ENCODE measurements around the gene ECM2.
"Not testable (repeated sequence)": the region's sequence is repeated elsewhere in the genome, so short reads cannot be mapped to it uniquely, and the experiment has no call there.

The ECM2 gene

GRCh38 chr9:92535940-92536850, at the start of gene ECM2:
ECM2 (minus strand) TSS chr9:92535990; CDS start chr9:92522866, 13,124 bp downstream.
- Histone ChIP-seq H3K9me2 (ENCODE audit: low read depth, low read length) (no peaks in the 10 kb centered on the region), H3K9me3 (ENCODE audit: low read length) (no peaks in the 10 kb centered on the region), H3K9ac (ENCODE audit: low read length) (no peak within 1 kb of the TSS), H3K27ac (ENCODE audit: low read depth, low read length, poor library complexity, severe bottlenecking) (no peak within 1 kb of the TSS), H3K27me3 (ENCODE audit: insufficient read depth, low read length) (no peaks in the 10 kb centered on the region), H3K79me2 (ENCODE audit: insufficient read depth, low read length) (no peaks in the 10 kb centered on the region), H2AFZ (ENCODE audit: low read length) (no peak within 1 kb of the TSS), H3K36me3 (ENCODE audit: insufficient read depth, low read length) (no peaks in the 10 kb centered on the region), H3K4me3 (ENCODE audit: low read depth, low read length, poor library complexity, severe bottlenecking) (peak within 1 kb of the TSS; percentile 20), H3K4me1 (ENCODE audit: insufficient read depth, low read length, severe bottlenecking) (peaks cover 18% of the 10 kb centered on the region), H3F3A (ENCODE audit: insufficient read depth, low read length) (no peaks in the 10 kb centered on the region), H3K4me2 (ENCODE audit: low read length) (peak within 1 kb of the TSS; percentile 38; the same call in 1 of the 2 replicates), H4K20me1 (ENCODE audit: insufficient read depth, low read length) (no peaks in the 10 kb centered on the region)
- TF ChIP-seq EZH2 (IDR thresholded peaks at IDR 0.05; ENCODE audit: borderline replicate concordance, low read length), result no peak
- TF ChIP-seq CTCF (IDR thresholded peaks at IDR 0.05; ENCODE audit: low read length), result no peak

GRCh38 chr9:92576175-92576574, 40.4 kb upstream of the ECM2 start:
- no peak overlapping the region for H2AFZ ChIP-seq (ENCODE audit: low read length)
- H3K27me3 ChIP-seq (ENCODE audit: insufficient read depth, low read length), result no peaks in the 10 kb centered on the region
- H3K27ac ChIP-seq (ENCODE audit: low read depth, low read length, poor library complexity, severe bottlenecking), result no peak overlapping the region
- no peak overlapping the region for H3K4me2 ChIP-seq (ENCODE audit: low read length)
- H3K79me2 ChIP-seq (ENCODE audit: insufficient read depth, low read length), result no peaks in the 10 kb centered on the region
- no peaks in the 10 kb centered on the region for H3K36me3 ChIP-seq (ENCODE audit: insufficient read depth, low read length)
- no peaks in the 10 kb centered on the region for H3K9me2 ChIP-seq (ENCODE audit: low read depth, low read length)
- H3K9ac ChIP-seq (ENCODE audit: low read length), result no peak overlapping the region
- H3K9me3 ChIP-seq (ENCODE audit: low read length), result no peaks in the 10 kb centered on the region
- no peaks in the 10 kb centered on the region for H3K4me1 ChIP-seq (ENCODE audit: insufficient read depth, low read length, severe bottlenecking)
- TF ChIP-seq EZH2 (IDR thresholded peaks at IDR 0.05; ENCODE audit: borderline replicate concordance, low read length) (no peak), CTCF (IDR thresholded peaks at IDR 0.05; ENCODE audit: low read length) (no peak)
- H4K20me1 ChIP-seq (ENCODE audit: insufficient read depth, low read length), result no peaks in the 10 kb centered on the region
- no peak overlapping the region for H3K4me3 ChIP-seq (ENCODE audit: low read depth, low read length, poor library complexity, severe bottlenecking)
- no peaks in the 10 kb centered on the region for H3F3A ChIP-seq (ENCODE audit: insufficient read depth, low read length)

- H4K20me1 ChIP-seq (ENCODE audit: insufficient read depth, low read length); H3K36me3 ChIP-seq (ENCODE audit: insufficient read depth, low read length); H3K27ac ChIP-seq (ENCODE audit: low read depth, low read length, poor library complexity, severe bottlenecking); H3K27me3 ChIP-seq (ENCODE audit: insufficient read depth, low read length); H3K9me3 ChIP-seq (ENCODE audit: low read length); H3K4me3 ChIP-seq (ENCODE audit: low read depth, low read length, poor library complexity, severe bottlenecking); H3K4me2 ChIP-seq (ENCODE audit: low read length); H3K4me1 ChIP-seq (ENCODE audit: insufficient read depth, low read length, severe bottlenecking); H3K9ac ChIP-seq (ENCODE audit: low read length); H3F3A ChIP-seq (ENCODE audit: insufficient read depth, low read length); H2AFZ ChIP-seq (ENCODE audit: low read length); H3K79me2 ChIP-seq (ENCODE audit: insufficient read depth, low read length); H3K9me2 ChIP-seq (ENCODE audit: low read depth, low read length): not testable (repeated sequence)
Measured at GRCh38 chr9:92573612-92574011, 37.8 kb upstream of the ECM2 start.

GRCh38 chr9:92571871-92572270, 36.1 kb upstream of the ECM2 start:
- H3K27me3 ChIP-seq (ENCODE audit: insufficient read depth, low read length); H3K4me1 ChIP-seq (ENCODE audit: insufficient read depth, low read length, severe bottlenecking); H3K36me3 ChIP-seq (ENCODE audit: insufficient read depth, low read length); H3K27ac ChIP-seq (ENCODE audit: low read depth, low read length, poor library complexity, severe bottlenecking); H3K9me3 ChIP-seq (ENCODE audit: low read length); H3K4me2 ChIP-seq (ENCODE audit: low read length); H3K79me2 ChIP-seq (ENCODE audit: insufficient read depth, low read length); H4K20me1 ChIP-seq (ENCODE audit: insufficient read depth, low read length); H3F3A ChIP-seq (ENCODE audit: insufficient read depth, low read length); H2AFZ ChIP-seq (ENCODE audit: low read length); H3K9ac ChIP-seq (ENCODE audit: low read length); H3K9me2 ChIP-seq (ENCODE audit: low read depth, low read length); H3K4me3 ChIP-seq (ENCODE audit: low read depth, low read length, poor library complexity, severe bottlenecking): not testable (repeated sequence)
